Activated effector memory CD4-positive, alpha-beta T cell treated with Interleukin-2 at 50 U/mL for 16 hours (primary cell): ENCODE results near the gene CDC42BPA.
"Not testable (repeated sequence)": the region's sequence is repeated elsewhere in the genome, so short reads cannot be mapped to it uniquely, and the experiment has no call there.

ENCODE experiments used
- DNase-seq: peaks from one replicate; pipeline ENCODE4 v3.0.0-alpha.2; 2020

Gene CDC42BPA

GRCh38 chr1:227059076-227059475 lies 259.2 kb downstream of the CDC42BPA start:
- DNase-seq: no peak

- DNase-seq: no peak
Observed at GRCh38 chr1:227058321-227058751, 260.0 kb downstream of the CDC42BPA start.

- no peak for DNase-seq
Observed at GRCh38 chr1:227049253-227049652, 269.0 kb downstream of the CDC42BPA start.

GRCh38 chr1:227043755-227044154 lies 274.5 kb downstream of the CDC42BPA start:
- DNase-seq: no peak

GRCh38 chr1:227042292-227042691 lies 276.0 kb downstream of the CDC42BPA start:
- DNase-seq: no peak

- no peak for DNase-seq
Observed at GRCh38 chr1:227038401-227038800, 279.9 kb downstream of the CDC42BPA start.

- no peak for DNase-seq
Observed at GRCh38 chr1:227037121-227037520, 281.2 kb downstream of the CDC42BPA start.

GRCh38 chr1:227035316-227035715 lies 283.0 kb downstream of the CDC42BPA start:
- DNase-seq: no peak

GRCh38 chr1:227033880-227034279 lies 284.4 kb downstream of the CDC42BPA start:
- DNase-seq: no peak

GRCh38 chr1:227032396-227032795 lies 285.9 kb downstream of the CDC42BPA start:
- DNase-seq: no peak

GRCh38 chr1:227016990-227017389 lies 301.3 kb downstream of the CDC42BPA start:
- DNase-seq: no peak

GRCh38 chr1:227010645-227011044 lies 307.6 kb downstream of the CDC42BPA start:
- DNase-seq: no peak

GRCh38 chr1:227009937-227010336 lies 308.4 kb downstream of the CDC42BPA start:
- DNase-seq: no peak

- DNase-seq: no peak
Observed at GRCh38 chr1:227006226-227006796, 312.0 kb downstream of the CDC42BPA start.

- DNase-seq: no peak
Observed at GRCh38 chr1:227004796-227005195, 313.5 kb downstream of the CDC42BPA start.

GRCh38 chr1:227003165-227003564 lies 315.1 kb downstream of the CDC42BPA start:
- DNase-seq: no peak

- DNase-seq: no peak
Observed at GRCh38 chr1:227002531-227003049, 315.7 kb downstream of the CDC42BPA start.

GRCh38 chr1:226999579-226999978 lies 318.7 kb downstream of the CDC42BPA start:
- not testable (repeated sequence) for DNase-seq

GRCh38 chr1:226995365-226996332 lies 322.6 kb downstream of the CDC42BPA start:
- DNase-seq: no peak

- DNase-seq: no peak
Observed at GRCh38 chr1:226994586-226995364, 323.5 kb downstream of the CDC42BPA start.

GRCh38 chr1:226993814-226994585 lies 324.3 kb downstream of the CDC42BPA start:
- no peak for DNase-seq

- no peak for DNase-seq
Observed at GRCh38 chr1:226991920-226992319, 326.4 kb downstream of the CDC42BPA start.
